Measurements from ENCODE around the gene LGALS4.
"Not testable (repeated sequence)": the region's sequence is repeated elsewhere in the genome, so short reads cannot be mapped to it uniquely, and the experiment has no call there.

Gene LGALS4, protein sequence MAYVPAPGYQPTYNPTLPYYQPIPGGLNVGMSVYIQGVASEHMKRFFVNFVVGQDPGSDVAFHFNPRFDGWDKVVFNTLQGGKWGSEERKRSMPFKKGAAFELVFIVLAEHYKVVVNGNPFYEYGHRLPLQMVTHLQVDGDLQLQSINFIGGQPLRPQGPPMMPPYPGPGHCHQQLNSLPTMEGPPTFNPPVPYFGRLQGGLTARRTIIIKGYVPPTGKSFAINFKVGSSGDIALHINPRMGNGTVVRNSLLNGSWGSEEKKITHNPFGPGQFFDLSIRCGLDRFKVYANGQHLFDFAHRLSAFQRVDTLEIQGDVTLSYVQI

DNA sequence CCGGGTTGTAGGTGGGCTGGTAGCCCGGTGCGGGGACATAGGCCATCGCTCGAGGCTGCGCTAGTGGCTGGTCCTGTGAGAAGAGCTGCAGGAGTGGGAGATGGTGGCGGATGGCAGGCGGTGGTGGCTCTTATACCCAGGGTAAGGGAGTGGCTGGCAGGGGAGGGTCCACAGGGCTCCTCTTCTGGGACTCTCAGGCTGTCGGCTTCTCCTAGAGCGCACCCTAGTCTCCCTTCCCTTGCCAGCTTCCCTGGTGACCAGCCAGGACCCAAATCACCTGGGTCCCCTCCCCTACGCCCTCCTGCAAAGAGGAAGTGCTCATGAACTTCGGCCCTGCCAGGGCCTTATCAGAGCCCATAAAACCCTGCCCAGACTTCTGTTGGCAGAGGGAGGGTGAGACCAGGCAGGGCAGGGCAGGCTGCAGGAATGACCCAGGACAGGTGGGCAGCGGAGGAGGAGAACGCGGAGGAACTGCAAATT lies at the start of gene LGALS4:
TSS of gene LGALS4 (minus strand) at position 105 of the 480 bp plus-strand sequence. CDS start at position 46, 59 bp downstream.
- no peak for TF ChIP-seq ZNF274 (IDR thresholded peaks at IDR 0.05; ENCODE audit: low read depth, low read length)
- no peak within 1 kb of the TSS for H3K4me3 ChIP-seq (ENCODE audit: low read length)

DNA sequence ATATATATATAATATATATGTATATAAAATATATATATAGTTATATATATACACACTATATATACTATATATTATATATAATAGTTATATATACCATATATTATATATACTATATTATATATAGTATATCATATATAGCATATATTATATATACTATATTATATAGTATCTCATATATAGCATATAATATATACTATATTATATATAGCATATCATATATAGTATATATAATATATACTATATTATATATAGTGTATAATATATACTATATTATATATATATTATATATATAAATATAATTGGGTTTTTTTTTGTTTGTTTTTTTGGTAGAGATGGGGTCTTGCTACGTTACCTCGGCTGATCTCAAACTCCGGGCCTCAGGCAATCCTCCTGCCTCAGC lies 48.6 kb upstream of the LGALS4 start:
- no peak for TF ChIP-seq ZNF274 (IDR thresholded peaks at IDR 0.05; ENCODE audit: low read depth, low read length)
- no peak overlapping the region for H3K4me3 ChIP-seq (ENCODE audit: low read length)

DNA sequence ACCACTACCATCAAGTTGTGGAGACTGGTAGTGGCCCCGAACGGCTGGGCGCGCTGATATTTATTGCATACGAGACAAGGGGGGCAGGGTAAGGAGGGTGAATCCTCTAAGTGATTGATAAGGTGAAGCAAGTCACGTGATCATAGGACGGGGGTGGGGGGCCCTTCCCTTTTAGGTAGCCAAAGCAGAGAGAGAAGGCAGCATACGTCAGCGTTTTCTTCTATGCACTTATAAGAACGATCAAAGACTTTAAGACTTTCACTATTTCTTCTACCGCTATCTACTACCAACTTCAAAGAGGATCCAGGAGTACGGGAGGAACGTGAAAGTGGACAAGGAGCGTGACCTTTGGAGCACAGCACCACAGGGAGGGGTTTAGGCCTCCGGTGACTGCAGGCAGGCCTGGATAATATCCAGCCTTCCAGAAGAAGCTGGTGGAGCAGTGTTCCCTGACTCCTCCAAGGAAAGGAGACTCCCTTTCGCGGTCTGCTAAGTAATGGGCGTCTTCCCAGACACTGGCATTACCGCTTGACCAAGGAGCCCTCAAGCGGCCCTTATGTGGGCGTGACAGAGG lies 47.0 kb upstream of the LGALS4 start:
- not testable (repeated sequence) for H3K4me3 ChIP-seq (ENCODE audit: low read length)

DNA sequence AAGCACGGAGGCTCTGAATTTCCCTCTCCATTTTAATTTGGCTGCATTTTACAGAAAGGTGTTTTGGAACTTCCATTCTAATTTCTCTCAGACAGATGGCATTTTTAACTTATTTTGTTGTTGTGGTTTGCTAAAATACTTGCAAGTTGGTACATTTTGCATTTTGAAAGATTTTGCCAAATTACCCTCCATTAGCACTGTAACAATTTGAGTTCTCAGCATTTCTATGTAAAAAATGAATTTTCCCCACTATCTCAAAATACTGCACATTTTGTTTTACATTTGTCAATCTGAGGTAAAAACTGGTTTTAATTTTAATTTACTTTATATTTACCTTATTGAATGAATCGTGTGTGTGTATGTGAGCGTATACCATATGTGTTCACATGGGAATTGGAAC lies 44.1 kb upstream of the LGALS4 start:
- no peak for TF ChIP-seq ZNF274 (IDR thresholded peaks at IDR 0.05; ENCODE audit: low read depth, low read length)
- no peak overlapping the region for H3K4me3 ChIP-seq (ENCODE audit: low read length)

DNA sequence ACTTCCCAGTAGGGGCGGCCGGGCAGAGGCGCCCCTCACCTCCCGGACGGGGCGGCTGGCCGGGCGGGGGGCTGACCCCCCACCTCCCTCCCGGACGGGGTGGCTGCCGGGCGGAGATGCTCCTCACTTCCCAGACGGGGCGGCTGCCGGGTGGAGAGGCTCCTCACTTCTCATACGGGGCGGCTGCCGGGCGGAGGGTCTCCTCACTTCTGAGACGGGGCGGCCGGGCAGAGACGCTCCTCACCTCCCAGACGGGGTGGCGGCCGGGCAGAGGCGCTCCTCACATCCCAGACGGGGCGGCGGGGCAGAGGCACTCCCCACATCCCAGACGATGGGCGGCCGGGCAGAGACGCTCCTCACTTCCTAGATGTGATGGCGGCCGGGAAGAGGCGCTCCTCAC lies 43.0 kb upstream of the LGALS4 start:
- H3K4me3 ChIP-seq (ENCODE audit: low read length) = not testable (repeated sequence)

DNA sequence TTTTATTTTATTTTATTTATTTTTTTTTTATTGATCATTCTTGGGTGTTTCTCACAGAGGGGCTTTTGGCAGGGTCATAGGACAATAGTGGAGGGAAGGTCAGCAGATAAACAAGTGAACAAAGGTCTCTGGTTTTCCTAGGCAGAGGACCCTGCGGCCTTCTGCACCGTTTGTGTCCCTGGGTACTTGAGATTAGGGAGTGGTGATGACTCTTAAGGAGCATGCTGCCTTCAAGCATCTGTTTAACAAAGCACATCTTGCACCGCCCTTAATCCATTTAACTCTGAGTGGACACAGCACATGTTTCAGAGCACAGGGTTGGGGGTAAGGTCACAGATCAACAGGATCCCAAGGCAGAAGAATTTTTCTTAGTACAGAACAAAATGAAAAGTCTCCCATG lies 42.2 kb upstream of the LGALS4 start:
- H3K4me3 ChIP-seq (ENCODE audit: low read length) = not testable (repeated sequence)

DNA sequence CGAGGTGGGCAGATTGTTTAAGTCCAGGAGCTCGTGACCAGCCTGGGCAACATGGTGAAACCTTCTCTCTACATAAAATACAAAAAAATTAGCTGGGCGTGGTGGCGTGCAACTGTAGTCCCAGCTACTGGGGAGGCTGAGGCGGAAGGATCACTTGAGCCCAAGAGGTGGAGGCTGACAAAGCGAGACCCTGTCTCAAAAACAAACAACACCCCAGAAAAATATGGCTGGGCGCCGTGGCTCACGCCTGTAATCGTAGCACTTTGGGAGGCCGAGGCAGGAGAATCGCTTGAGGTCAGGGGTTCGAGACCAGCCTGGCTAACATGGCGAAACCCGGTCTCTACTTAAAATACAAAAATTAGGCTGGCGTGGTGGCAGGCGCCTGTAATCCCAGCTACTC lies 40.5 kb upstream of the LGALS4 start:
- no peak for TF ChIP-seq ZNF274 (IDR thresholded peaks at IDR 0.05; ENCODE audit: low read depth, low read length)
- peak overlapping the region; percentile 73; the same call in 1 of the 2 replicates for H3K4me3 ChIP-seq (ENCODE audit: low read length)

DNA sequence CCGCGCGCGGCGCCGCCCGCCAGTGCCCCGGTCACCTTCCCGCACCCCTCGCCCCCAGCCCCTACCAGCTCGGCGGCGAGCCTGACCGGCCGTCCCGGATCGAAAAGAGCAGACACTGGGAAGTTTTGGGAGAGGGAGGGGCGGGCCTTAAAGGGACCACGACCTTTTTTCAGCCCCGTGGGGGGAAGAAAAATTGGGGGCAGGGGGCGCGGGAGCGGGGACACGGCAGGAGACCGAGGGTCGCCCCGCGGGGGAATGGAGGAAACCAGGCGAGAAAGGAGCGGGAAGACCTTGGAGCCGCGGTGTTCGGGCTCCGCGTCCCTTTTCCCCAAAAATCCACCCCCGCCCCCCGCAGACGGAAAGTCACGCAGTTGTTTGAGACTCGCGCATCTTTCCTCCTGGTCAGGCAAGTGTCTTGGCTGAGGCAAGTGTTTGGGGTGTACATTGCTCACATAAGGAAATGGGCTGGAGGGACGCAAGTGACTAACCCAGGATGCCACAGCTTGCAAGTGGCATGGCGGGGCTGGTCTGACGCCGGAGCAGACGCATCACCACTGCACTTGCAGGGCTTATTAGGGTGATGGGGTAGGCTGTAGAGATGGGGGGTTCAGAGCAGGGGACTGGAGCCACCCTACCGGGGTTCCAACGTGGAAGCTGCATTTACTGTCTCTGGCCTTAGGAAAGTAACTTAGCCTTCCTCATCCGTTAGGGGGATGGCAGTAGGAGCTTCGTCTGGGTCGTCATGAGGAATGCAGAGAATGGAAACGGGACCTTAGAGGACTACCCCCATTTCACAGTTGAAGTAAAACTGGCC lies 39.7 kb upstream of the LGALS4 start:
- peak overlapping the region; percentile 73 for H3K4me3 ChIP-seq (ENCODE audit: low read length)
- no peak for TF ChIP-seq ZNF274 (IDR thresholded peaks at IDR 0.05; ENCODE audit: low read depth, low read length)

DNA sequence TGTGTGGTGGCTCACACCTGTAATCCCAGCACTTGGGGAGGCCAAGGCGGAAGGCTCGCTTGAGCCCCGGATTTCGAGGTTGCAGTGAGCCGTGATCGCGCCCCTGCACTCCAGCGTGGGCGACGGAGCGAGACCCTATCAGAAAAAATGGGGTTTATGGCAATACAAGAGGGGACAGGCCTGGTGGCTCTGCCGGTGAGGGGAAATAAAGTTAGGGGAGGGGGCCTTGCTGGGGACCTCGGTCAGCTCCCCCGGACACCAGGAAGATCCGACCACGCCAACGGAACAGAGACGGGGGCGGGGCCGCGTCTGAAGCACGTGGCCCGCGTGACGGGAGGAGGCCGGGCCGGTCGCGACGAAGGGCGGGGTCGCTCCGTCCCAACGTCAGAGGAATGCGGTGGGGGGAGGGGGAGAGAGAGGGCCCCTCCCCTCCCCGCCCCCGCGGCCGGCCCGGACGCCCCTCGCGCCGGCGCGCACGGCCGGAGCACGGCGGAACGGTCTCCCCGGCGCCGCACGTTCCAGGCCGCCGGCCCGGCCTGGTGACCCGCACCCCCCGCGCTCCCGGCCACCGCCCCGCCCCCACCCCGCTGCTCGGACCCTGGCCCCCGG lies 39.0 kb upstream of the LGALS4 start:
- peak overlapping the region; percentile 73 for H3K4me3 ChIP-seq (ENCODE audit: low read length)
- no peak for TF ChIP-seq ZNF274 (IDR thresholded peaks at IDR 0.05; ENCODE audit: low read depth, low read length)

DNA sequence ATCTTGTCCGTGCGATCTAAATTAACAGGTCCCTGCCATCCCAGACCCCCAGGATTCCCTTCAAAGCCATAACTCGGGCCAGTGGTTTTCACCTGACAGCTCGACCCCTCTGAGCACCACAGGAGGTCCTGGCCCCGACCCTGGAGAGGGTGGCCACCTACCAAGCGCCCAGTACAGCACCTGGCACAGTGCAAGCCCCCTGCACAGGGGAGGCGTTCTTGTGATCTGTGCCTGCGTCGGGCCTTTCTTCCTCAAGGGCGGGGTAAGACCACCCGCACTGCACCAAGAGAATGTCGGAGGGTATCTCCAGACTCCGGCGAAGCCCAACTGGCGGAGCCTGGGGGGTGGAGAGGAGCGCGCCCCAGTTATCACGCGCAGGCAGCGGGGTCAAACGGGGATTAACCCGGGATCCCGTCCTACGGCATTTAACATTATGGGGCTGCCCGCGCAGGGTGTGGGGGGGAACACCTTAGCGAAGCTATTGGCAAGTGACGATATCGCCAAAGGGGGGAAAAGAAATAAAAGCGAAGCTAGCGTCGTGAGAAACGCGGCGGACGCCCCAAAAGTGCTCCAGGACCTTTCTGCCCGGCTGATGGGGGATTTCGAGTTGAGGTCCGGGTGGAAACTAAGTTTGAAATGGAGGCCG lies 38.4 kb upstream of the LGALS4 start:
- TF ChIP-seq ZNF274 (IDR thresholded peaks at IDR 0.05; ENCODE audit: low read depth, low read length) = no peak

DNA sequence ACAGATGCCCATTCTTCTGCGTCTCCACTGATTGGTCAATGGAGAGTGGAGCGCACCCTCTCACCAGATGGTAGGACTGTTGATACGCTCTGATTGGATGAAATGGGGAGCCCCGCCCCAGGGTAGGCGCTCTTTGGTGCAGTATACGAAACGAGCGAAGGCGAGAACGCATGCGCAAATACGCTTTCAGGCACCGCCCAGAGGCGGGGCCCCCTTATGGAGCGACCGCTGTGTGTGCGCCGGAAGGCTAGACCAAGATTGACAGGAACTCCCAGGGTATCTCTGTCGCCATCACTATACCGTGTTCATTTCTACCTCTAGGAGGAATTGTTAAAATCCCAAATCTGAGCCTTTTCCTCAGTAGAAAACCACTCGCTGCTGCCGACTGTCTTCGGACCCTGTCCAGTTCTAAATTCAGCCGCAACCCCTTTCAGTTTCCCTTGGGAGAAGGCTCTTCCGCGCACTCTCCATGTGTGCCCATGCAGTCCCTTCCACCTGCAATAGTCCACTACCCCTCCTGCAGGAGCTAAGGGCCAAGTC lies 37.8 kb upstream of the LGALS4 start:
- TF ChIP-seq ZNF274 (IDR thresholded peaks at IDR 0.05; ENCODE audit: low read depth, low read length) = no peak
- H3K4me3 ChIP-seq (ENCODE audit: low read length) = peak overlapping the region; percentile 68

More for the DNA sequence above, 38.4 kb upstream of the LGALS4 start:
- peak overlapping the region; percentile 68 for H3K4me3 ChIP-seq (ENCODE audit: low read length)

DNA sequence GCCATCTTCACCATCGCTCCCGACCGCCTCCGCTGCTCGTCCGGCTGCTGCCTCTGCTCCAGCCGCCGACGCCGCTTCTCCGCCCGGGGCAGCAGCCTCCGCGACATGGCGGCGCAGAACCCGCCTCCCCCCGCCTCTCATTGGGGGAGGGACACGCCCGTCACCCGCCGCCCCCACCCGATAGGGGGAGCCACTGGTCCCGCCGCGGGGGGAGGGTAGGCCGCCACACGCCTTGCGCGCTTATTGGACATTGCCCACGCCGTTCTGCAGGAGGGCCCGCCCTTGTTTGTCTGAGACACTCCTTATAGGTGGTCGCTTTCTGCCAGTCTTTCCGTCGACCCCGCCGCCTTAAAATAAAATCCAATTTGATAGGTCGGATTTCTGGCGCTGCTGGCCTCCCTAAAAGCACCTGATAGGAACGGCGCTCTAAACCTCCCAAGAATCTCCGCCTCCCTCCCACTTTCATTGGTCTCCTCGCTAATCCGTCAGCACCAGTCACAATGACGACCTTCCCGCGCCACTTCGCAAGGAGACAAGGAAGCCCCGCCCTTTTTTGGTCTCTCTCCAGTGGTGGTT lies 37.2 kb upstream of the LGALS4 start, which contains the start of gene HNRNPL:
TSS of gene HNRNPL (minus strand) at position 127 of the 576 bp plus-strand sequence. CDS start at position 107, 20 bp downstream.
- no peak for TF ChIP-seq ZNF274 (IDR thresholded peaks at IDR 0.05; ENCODE audit: low read depth, low read length)

DNA sequence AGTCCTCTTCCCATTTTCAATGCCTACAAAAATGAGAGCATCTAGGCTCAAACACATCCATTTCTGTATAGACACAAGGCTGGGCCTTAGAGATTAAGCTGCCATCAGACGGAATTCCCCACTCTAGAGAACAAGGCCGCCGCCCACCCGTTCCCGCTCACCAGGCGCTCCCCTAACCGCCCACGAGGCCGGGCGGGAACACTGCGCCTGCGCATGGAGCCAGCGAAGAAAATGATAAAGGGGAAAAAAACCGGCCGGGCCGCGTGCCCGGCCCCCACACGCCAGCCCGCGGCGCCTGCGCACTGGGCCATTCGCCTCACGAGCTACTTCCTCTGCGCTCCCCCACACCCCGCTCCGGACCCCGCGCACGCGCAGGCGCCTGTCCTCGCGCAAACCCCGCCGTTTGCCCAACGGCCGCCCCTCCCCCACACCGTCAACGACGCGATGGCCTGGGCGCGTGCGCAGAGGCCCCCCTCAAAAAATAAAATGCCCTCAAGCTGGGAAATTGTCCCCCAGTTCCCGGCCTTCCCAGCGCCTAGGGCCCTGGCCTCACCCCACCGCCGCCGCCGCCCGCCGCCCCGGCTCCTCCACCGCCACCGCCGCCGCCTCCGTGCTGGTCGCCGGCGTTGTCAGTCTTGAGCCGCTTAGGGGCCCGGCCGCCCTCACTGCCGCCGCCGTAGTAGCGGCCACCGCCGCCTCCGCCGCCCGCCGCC lies 36.6 kb upstream of the LGALS4 start:
- no peak for TF ChIP-seq ZNF274 (IDR thresholded peaks at IDR 0.05; ENCODE audit: low read depth, low read length)
- peak overlapping the region; percentile 97 for H3K4me3 ChIP-seq (ENCODE audit: low read length)

More for the DNA sequence above, 37.2 kb upstream of the LGALS4 start, which contains the start of gene HNRNPL:
- peak within 1 kb of the TSS; percentile 97 for H3K4me3 ChIP-seq (ENCODE audit: low read length)
